MM.1S (cell line): ENCODE results near the gene POLR3C.

Experiments used
- EZH2phosphoT487 ChIP-seq: fragments of 300-600 bp; sonication (generic); IDR thresholded peaks from 2 replicates; pipeline ENCODE4 v1.6.1; 2018; ENCODE audit warnings: antibody characterized with exemption, low read length
- TF ChIP-seq, protein P1 (sequence below): fragments of 300-600 bp; sonication (generic); IDR thresholded peaks from 2 replicates; pipeline ENCODE4 v1.5.1; 2016; ENCODE audit warnings: antibody characterized with exemption, low read length, mixed read lengths

DNA sequence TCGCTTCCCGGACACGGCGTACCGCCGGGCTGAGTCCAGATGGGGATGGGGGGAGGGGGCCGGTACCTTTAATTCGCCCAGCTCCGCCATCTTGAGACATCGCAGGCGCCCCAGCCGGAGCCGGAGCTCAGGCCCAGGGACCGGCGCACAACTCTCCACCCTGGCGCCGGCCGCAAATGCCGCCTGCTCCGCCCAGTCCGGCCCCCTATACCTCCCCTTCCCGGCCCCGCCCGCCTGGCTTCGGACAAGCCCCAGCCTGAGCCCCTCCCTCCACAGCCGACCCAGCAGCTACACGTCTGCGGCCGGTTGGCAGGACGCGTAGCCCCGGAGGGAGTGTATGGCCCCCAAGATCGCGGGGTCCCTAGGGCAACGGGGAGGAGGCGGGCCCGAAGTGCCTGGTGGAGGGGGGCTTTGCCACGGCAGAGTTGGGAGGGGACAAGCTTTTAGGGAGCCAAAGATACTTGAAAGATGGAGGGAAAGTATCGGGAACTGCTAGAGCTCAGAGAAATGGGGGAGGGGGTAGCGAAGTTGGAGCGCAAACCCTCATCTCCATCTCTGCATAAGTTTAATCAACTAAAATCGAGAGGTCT lies 35.0 kb downstream of the POLR3C start, which contains the start of gene PIAS3:
- TF ChIP-seq, protein P1, sequence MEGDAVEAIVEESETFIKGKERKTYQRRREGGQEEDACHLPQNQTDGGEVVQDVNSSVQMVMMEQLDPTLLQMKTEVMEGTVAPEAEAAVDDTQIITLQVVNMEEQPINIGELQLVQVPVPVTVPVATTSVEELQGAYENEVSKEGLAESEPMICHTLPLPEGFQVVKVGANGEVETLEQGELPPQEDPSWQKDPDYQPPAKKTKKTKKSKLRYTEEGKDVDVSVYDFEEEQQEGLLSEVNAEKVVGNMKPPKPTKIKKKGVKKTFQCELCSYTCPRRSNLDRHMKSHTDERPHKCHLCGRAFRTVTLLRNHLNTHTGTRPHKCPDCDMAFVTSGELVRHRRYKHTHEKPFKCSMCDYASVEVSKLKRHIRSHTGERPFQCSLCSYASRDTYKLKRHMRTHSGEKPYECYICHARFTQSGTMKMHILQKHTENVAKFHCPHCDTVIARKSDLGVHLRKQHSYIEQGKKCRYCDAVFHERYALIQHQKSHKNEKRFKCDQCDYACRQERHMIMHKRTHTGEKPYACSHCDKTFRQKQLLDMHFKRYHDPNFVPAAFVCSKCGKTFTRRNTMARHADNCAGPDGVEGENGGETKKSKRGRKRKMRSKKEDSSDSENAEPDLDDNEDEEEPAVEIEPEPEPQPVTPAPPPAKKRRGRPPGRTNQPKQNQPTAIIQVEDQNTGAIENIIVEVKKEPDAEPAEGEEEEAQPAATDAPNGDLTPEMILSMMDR, result no peak
- no peak for TF ChIP-seq EZH2phosphoT487
